ENCODE measurements around the gene CADM2.

Gene CADM2

DNA sequence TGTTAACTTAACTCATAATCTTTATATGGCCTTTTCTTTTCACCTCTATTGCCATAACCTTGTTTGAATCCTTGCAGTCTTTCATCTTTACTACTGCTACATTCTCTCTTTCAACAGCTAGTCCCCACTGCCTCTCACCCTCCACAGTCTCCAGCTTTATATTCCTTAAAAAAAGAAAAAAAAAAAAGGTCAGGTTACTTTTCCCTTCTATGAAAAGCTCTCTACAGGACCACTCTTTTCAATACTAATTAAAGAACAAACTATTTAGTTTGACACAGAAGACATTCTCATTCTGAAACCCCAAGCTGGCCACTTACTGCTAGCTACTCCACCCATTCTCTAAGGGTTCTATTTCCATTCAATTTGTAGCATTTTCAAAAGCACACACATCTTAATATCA, 25.6 kb downstream of the CADM2 start:
- TF ChIP-seq, protein P1, sequence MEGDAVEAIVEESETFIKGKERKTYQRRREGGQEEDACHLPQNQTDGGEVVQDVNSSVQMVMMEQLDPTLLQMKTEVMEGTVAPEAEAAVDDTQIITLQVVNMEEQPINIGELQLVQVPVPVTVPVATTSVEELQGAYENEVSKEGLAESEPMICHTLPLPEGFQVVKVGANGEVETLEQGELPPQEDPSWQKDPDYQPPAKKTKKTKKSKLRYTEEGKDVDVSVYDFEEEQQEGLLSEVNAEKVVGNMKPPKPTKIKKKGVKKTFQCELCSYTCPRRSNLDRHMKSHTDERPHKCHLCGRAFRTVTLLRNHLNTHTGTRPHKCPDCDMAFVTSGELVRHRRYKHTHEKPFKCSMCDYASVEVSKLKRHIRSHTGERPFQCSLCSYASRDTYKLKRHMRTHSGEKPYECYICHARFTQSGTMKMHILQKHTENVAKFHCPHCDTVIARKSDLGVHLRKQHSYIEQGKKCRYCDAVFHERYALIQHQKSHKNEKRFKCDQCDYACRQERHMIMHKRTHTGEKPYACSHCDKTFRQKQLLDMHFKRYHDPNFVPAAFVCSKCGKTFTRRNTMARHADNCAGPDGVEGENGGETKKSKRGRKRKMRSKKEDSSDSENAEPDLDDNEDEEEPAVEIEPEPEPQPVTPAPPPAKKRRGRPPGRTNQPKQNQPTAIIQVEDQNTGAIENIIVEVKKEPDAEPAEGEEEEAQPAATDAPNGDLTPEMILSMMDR (IDR thresholded peaks at IDR 0.05; ENCODE audit: low read length): no peak
- TF ChIP-seq EZH2 (IDR thresholded peaks at IDR 0.05; ENCODE audit: borderline replicate concordance, low read length): no peak
- Histone ChIP-seq H3F3A (ENCODE audit: insufficient read depth, low read length) (no peaks in the 10 kb centered on the region), H3K4me3 (ENCODE audit: low read depth, low read length, poor library complexity, severe bottlenecking) (no peak overlapping the region), H3K79me2 (ENCODE audit: insufficient read depth, low read length) (no peaks in the 10 kb centered on the region), H3K36me3 (ENCODE audit: insufficient read depth, low read length) (no peaks in the 10 kb centered on the region), H3K27me3 (ENCODE audit: insufficient read depth, low read length) (no peaks in the 10 kb centered on the region), H3K9me2 (ENCODE audit: low read depth, low read length) (no peaks in the 10 kb centered on the region), H4K20me1 (ENCODE audit: insufficient read depth, low read length) (no peaks in the 10 kb centered on the region), H3K27ac (ENCODE audit: low read depth, low read length, poor library complexity, severe bottlenecking) (no peak overlapping the region), H3K4me2 (ENCODE audit: low read length) (no peak overlapping the region), H2AFZ (ENCODE audit: low read length) (no peak overlapping the region), H3K9ac (ENCODE audit: low read length) (no peak overlapping the region), H3K4me1 (ENCODE audit: insufficient read depth, low read length, severe bottlenecking) (no peaks in the 10 kb centered on the region), H3K9me3 (ENCODE audit: low read length) (no peaks in the 10 kb centered on the region)

DNA sequence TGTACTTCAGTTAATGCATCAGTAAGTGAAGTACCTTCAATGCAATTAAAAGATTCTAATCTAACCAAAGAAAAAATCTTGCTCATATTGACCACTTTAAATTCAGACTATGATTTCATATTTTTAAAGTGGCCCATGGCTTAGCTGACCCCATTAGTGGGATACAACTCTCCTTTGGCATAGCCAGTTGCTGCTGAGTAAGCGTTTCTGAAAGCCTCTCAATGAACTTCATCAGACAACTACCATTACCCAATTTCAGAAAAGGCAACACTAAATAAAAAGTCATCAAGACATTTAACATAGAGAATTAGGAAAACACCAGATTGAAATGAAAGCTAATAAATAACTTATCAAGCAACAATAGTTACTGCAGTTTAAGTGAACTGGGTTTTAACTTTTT, 27.0 kb downstream of the CADM2 start:
- Histone ChIP-seq H3K9ac (ENCODE audit: low read length) (no peak overlapping the region), H3K36me3 (ENCODE audit: insufficient read depth, low read length) (no peaks in the 10 kb centered on the region), H3K4me3 (ENCODE audit: low read depth, low read length, poor library complexity, severe bottlenecking) (no peak overlapping the region), H3K4me2 (ENCODE audit: low read length) (no peak overlapping the region), H3K27me3 (ENCODE audit: insufficient read depth, low read length) (no peaks in the 10 kb centered on the region), H2AFZ (ENCODE audit: low read length) (no peak overlapping the region), H3K27ac (ENCODE audit: low read depth, low read length, poor library complexity, severe bottlenecking) (no peak overlapping the region), H4K20me1 (ENCODE audit: insufficient read depth, low read length) (no peaks in the 10 kb centered on the region), H3K9me3 (ENCODE audit: low read length) (no peaks in the 10 kb centered on the region), H3K9me2 (ENCODE audit: low read depth, low read length) (no peaks in the 10 kb centered on the region), H3K4me1 (ENCODE audit: insufficient read depth, low read length, severe bottlenecking) (no peaks in the 10 kb centered on the region), H3K79me2 (ENCODE audit: insufficient read depth, low read length) (no peaks in the 10 kb centered on the region), H3F3A (ENCODE audit: insufficient read depth, low read length) (no peaks in the 10 kb centered on the region)
- TF ChIP-seq, protein P1 (IDR thresholded peaks at IDR 0.05; ENCODE audit: low read length): no peak
- no peak for TF ChIP-seq EZH2 (IDR thresholded peaks at IDR 0.05; ENCODE audit: borderline replicate concordance, low read length)

DNA sequence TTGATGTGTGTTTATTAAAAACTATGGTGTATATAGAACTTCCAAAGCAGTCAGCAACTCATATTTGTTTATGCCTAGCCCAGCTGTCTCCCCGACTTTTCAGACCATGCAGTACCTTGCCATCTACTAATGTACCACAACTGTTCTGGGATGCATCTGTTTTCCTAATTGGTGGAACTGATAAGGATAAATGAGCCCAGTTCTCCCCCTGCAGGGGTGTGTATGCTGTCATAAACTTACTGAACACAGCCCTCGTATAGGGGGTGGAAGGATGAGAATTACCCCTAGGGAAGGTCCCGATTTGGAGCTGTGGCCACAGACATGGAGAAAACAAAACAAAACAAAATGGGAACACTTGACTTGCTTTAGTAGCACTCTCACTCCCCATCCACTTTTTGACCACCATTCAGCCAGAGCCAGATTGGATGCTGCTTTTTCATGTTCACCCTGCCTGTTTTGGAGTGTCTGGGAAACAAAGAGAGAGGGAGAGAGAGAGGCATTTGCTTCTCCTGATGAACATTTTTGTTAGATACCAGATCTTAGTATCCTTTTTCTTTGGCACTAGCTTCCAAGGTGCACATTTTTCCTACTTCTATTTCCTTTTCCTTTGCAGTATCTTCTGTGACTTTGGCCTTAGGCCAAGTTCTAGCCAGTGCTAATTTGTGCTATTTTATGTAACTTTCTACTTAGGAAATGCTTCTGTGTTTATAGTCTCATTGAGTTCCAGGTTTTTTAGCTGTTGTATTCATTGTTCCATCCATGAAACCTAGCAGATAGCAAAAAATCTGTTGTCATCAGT, 29.1 kb downstream of the CADM2 start:
- no peaks in the 10 kb centered on the region for H3F3A ChIP-seq (ENCODE audit: insufficient read depth, low read length)

More for the DNA sequence above, 29.1 kb downstream of the CADM2 start:
- H3K9me2 ChIP-seq (ENCODE audit: low read depth, low read length): no peaks in the 10 kb centered on the region
- TF ChIP-seq, protein P1 (IDR thresholded peaks at IDR 0.05; ENCODE audit: low read length): no peak
- TF ChIP-seq EZH2 (IDR thresholded peaks at IDR 0.05; ENCODE audit: borderline replicate concordance, low read length): no peak
- H3K4me3 ChIP-seq (ENCODE audit: low read depth, low read length, poor library complexity, severe bottlenecking): no peak overlapping the region
- no peak overlapping the region for H3K9ac ChIP-seq (ENCODE audit: low read length)
- no peaks in the 10 kb centered on the region for H3K9me3 ChIP-seq (ENCODE audit: low read length)
- H3K36me3 ChIP-seq (ENCODE audit: insufficient read depth, low read length): no peaks in the 10 kb centered on the region
- no peaks in the 10 kb centered on the region for H3K27me3 ChIP-seq (ENCODE audit: insufficient read depth, low read length)
- no peaks in the 10 kb centered on the region for H3K4me1 ChIP-seq (ENCODE audit: insufficient read depth, low read length, severe bottlenecking)
- H4K20me1 ChIP-seq (ENCODE audit: insufficient read depth, low read length): no peaks in the 10 kb centered on the region
- no peak overlapping the region for H3K27ac ChIP-seq (ENCODE audit: low read depth, low read length, poor library complexity, severe bottlenecking)
- no peak overlapping the region for H2AFZ ChIP-seq (ENCODE audit: low read length)
- no peak overlapping the region for H3K4me2 ChIP-seq (ENCODE audit: low read length)
- no peaks in the 10 kb centered on the region for H3K79me2 ChIP-seq (ENCODE audit: insufficient read depth, low read length)
